C4-2B (cell line): ENCODE measurements around the gene SGPP2.

ENCODE experiments used
- ZFX ChIP-seq: fragments of 450-650 bp; IDR thresholded peaks from 2 replicates; pipeline ENCODE4 v1.6.1; 2017
- TF ChIP-seq, protein P1 (sequence below): fragments of 450-650 bp; conservative IDR thresholded peaks from 2 replicates; pipeline ENCODE4 v1.5.1; 2017; ENCODE audit warnings: mild to moderate bottlenecking

DNA sequence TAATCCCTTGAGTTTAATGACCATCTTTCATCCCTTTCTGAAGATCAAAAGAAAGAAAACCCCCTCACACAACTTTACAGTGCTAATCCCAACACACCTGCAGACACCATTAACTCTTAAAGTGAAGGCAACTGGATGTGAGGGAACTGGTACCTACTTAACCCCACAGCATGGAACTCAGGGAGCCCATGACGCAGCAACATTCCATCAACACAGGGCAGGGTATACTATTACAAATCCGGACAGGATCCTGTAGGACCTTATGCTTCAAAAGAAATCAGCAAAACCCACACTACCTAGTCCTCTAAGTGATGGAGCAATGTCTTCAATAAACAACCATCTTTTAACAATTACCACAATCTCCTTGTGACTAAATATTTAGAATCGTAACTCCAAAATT, 153.0 kb downstream of the SGPP2 start:
- TF ChIP-seq, protein P1, sequence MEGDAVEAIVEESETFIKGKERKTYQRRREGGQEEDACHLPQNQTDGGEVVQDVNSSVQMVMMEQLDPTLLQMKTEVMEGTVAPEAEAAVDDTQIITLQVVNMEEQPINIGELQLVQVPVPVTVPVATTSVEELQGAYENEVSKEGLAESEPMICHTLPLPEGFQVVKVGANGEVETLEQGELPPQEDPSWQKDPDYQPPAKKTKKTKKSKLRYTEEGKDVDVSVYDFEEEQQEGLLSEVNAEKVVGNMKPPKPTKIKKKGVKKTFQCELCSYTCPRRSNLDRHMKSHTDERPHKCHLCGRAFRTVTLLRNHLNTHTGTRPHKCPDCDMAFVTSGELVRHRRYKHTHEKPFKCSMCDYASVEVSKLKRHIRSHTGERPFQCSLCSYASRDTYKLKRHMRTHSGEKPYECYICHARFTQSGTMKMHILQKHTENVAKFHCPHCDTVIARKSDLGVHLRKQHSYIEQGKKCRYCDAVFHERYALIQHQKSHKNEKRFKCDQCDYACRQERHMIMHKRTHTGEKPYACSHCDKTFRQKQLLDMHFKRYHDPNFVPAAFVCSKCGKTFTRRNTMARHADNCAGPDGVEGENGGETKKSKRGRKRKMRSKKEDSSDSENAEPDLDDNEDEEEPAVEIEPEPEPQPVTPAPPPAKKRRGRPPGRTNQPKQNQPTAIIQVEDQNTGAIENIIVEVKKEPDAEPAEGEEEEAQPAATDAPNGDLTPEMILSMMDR, result no peak
- TF ChIP-seq ZFX, result no peak
